ENCODE results near the gene FIBIN.

Gene FIBIN

GRCh38 chr11:26985943-26986342 is 8.0 kb upstream of the FIBIN start:
- no peak overlapping the region for H3K4me3 ChIP-seq (ENCODE audit: low read depth, low read length)
- POLR2A ChIA-PET, result no interaction called here
- no peak for DNase-seq (ENCODE audit: low read depth, low spot score)
- CTCF ChIA-PET, result interaction anchor here (0.9 kb wide), 1 partner anchor 10 kb away, joined by 3 read pairs; no protein-coding TSS in a partner anchor
- no peak for TF ChIP-seq CTCF (IDR thresholded peaks at IDR 0.05; ENCODE audit: insufficient read depth, low read length, missing control alignments)

- H3K4me3 ChIP-seq (ENCODE audit: low read depth, low read length), result no peak overlapping the region
- DNase-seq (ENCODE audit: low read depth, low spot score), result no peak
- TF ChIP-seq CTCF (IDR thresholded peaks at IDR 0.05; ENCODE audit: insufficient read depth, low read length, missing control alignments), result no peak
- ChIA-PET CTCF (interaction anchor here (1.2 kb wide), 1 partner anchor 172 kb away, joined by 9 read pairs; no protein-coding TSS in a partner anchor), POLR2A (no interaction called here)
Measured at GRCh38 chr11:26987272-26987671, 6.6 kb upstream of the FIBIN start.

- no peak overlapping the region for H3K4me3 ChIP-seq (ENCODE audit: low read depth, low read length)
- ChIA-PET POLR2A (no interaction called here), CTCF (interaction anchor here (1.2 kb wide), 1 partner anchor 172 kb away, joined by 9 read pairs; no protein-coding TSS in a partner anchor)
- no peak for DNase-seq (ENCODE audit: low read depth, low spot score)
- no peak for TF ChIP-seq CTCF (IDR thresholded peaks at IDR 0.05; ENCODE audit: insufficient read depth, low read length, missing control alignments)
Measured at GRCh38 chr11:26987731-26988130, 6.2 kb upstream of the FIBIN start.

- no peak overlapping the region for H3K4me3 ChIP-seq (ENCODE audit: low read depth, low read length)
- POLR2A ChIA-PET, result interaction anchor here (1.0 kb wide), 1 partner anchor 125 kb away, joined by 3 read pairs; no protein-coding TSS in a partner anchor
- DNase-seq (ENCODE audit: low read depth, low spot score), result peak; percentile 74
- CTCF ChIA-PET, result interaction anchor here (1.2 to 1.8 kb wide), 2 partner anchors 16 to 236 kb away, joined by 3 to 5 read pairs; no protein-coding TSS in a partner anchor
- no peak for TF ChIP-seq CTCF (IDR thresholded peaks at IDR 0.05; ENCODE audit: insufficient read depth, low read length, missing control alignments)
Measured at GRCh38 chr11:26992031-26992541, 1.8 kb upstream of the FIBIN start.

- H3K4me3 ChIP-seq (ENCODE audit: low read depth, low read length), result peak overlapping the region; percentile 77
- CTCF ChIA-PET, result interaction anchor here (0.9 to 2.6 kb wide), 8 partner anchors 8 to 241 kb away, joined by 3 to 12 read pairs (median 4); no protein-coding TSS in a partner anchor
- no peak for DNase-seq (ENCODE audit: low read depth, low spot score)
- no peak for TF ChIP-seq CTCF (IDR thresholded peaks at IDR 0.05; ENCODE audit: insufficient read depth, low read length, missing control alignments)
- POLR2A ChIA-PET, result interaction anchor here (0.5 to 2.0 kb wide), 4 partner anchors 21 to 223 kb away, joined by 3 to 7 read pairs (median 4); no protein-coding TSS in a partner anchor
Measured at GRCh38 chr11:26994631-26995095, 751 bp downstream of the FIBIN start.

- ChIA-PET CTCF (interaction anchor here (1.3 to 2.6 kb wide), 5 partner anchors 48 to 227 kb away, joined by 3 to 12 read pairs (median 4); no protein-coding TSS in a partner anchor), POLR2A (interaction anchor here (0.6 to 1.7 kb wide), 2 partner anchors 65 to 100 kb away, joined by 3 to 4 read pairs; no protein-coding TSS in a partner anchor)
- DNase-seq (ENCODE audit: low read depth, low spot score), result no peak
- no peak for TF ChIP-seq CTCF (IDR thresholded peaks at IDR 0.05; ENCODE audit: insufficient read depth, low read length, missing control alignments)
- H3K4me3 ChIP-seq (ENCODE audit: low read depth, low read length), result peak overlapping the region; percentile 77
Measured at GRCh38 chr11:26995701-26996460, 2.0 kb downstream of the FIBIN start.

Measured in AG04449 (cell line).